ENCODE measurements around the gene ZC3H12D.

ZC3H12D gene

DNA sequence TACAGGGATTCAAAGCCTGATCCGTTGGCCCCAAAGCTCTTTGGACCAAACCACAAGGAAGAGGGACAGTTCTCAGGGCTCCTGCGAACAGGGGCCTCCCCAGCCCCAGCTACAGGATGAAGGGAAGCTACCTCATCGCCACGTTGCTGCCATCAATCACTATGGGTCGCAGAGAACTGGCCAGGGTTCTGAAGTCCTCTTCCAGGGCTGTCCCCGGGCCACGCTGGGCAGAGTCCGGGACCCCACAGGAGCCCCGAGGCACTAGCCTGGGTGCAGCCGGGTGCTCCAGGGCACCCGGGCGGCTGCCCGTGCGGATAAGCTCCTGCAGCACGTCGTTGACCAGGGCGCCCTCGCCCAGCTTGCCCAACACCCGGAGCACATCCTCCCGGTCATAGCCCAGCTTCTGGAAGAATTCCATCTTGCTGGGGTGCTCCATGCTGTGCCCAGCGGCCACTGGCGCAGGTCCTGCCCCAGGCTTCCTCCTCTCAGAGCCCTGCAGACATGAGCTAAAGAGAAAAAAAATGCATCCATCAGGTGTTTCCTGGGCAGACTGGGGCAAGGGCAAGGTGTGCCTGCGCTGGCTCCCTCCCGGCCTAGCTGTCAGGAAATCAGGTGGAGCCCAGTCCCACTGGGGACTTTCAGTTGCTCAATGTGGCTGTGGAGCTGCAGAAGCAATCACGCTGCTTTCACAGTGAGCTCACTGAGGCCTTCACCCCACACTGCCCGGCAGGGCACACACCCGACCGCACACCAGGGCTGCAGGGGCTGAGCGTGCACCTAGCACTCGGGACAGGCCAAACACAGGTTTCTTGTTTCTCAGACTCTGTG, 10.5 kb downstream of the ZC3H12D start:
- TF ChIP-seq, protein P1, sequence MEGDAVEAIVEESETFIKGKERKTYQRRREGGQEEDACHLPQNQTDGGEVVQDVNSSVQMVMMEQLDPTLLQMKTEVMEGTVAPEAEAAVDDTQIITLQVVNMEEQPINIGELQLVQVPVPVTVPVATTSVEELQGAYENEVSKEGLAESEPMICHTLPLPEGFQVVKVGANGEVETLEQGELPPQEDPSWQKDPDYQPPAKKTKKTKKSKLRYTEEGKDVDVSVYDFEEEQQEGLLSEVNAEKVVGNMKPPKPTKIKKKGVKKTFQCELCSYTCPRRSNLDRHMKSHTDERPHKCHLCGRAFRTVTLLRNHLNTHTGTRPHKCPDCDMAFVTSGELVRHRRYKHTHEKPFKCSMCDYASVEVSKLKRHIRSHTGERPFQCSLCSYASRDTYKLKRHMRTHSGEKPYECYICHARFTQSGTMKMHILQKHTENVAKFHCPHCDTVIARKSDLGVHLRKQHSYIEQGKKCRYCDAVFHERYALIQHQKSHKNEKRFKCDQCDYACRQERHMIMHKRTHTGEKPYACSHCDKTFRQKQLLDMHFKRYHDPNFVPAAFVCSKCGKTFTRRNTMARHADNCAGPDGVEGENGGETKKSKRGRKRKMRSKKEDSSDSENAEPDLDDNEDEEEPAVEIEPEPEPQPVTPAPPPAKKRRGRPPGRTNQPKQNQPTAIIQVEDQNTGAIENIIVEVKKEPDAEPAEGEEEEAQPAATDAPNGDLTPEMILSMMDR (conservative IDR thresholded peaks at IDR 0.05; ENCODE audit: low read depth, low read length) = no peak
- no peak overlapping the region for H3K4me3 ChIP-seq (ENCODE audit: low read depth, low read length)
- DNase-seq (ENCODE audit: low read depth) = no peak

DNA sequence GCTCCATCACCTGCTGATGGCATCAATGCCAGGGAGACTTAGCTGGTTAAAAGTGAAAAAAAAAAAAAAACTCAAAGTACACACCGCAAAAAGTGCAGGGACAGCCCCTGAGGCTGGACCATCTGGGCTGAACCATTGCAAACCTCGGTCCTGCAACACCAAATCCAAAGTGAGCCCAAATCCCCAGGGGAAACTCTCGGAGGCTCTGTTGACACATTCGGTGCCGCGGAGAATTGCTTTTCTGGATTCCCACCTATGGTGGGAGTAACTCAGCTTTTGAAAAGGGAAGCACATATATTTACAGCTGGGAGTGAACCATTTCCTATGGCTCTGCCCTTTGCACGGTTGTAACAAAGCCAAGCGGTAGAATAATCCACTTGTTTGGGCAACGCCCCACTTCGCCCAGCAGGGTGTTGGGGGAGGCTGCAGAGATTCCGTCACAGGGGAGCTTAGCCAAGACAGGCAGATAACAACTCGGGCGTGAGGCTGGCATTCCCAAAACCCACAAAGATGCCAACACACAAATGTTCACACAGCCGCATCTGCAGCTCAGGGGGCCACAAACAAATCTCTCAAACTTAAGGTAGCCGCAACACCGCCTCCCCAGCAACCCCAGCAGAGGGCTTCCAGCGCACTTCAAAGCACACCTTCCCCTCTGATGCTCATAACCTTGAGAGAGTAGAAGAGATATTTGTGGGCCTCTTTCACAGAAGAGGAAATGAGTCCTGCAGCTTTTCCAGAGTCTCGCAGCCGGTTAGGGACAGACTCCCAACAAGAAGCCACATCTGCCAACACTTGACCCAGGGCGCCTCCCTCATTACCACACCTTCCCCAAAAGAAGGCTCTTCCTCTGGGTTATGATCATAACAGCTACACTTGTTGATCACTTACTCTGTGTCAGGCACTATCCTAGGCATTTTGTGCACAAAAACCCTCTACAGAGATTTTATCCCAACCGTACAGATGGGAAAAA, 11.4 kb downstream of the ZC3H12D start:
- no peak overlapping the region for H3K4me3 ChIP-seq (ENCODE audit: low read depth, low read length)
- TF ChIP-seq, protein P1 (conservative IDR thresholded peaks at IDR 0.05; ENCODE audit: low read depth, low read length) = no peak
- peak; percentile 44 for DNase-seq (ENCODE audit: low read depth)

DNA sequence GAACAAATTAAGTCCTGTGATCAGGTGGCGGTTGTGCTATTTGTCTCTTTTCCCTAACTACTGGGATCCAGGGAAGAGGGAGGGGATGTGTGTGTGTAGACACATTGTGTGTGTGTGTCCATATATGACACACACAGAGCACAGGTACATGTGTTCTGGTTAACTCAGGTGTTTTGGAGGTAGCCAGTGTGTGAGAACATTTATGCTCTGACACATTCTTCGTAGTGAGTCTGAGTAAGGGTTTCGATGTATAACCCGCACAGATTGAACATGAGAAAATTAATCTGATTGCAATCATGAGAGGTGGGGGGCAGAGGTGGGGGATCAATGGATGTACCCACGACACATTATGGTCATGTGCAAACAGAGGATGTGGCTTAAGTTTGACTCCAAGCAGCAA, 12.6 kb downstream of the ZC3H12D start:
- DNase-seq (ENCODE audit: low read depth) = no peak
- TF ChIP-seq, protein P1 (conservative IDR thresholded peaks at IDR 0.05; ENCODE audit: low read depth, low read length) = no peak
- H3K4me3 ChIP-seq (ENCODE audit: low read depth, low read length) = no peak overlapping the region

DNA sequence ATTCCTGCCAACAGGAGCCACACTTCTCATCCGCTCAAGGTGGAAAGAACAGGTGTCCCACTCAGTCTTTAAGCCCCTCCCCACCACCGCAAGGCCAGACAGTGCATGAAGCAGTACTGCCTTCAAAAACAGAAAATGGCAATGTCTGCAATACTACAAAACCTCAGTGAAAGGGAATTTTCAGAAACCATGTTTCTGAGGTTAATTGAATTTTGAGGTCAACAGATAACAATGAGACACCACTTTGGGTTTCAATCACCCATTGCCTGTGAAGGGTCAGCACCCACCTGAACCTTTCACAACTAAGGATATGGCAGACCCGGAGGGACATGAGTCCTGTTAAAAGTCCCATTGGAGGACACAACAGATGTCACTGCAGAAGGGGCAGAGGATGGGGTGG, 13.0 kb downstream of the ZC3H12D start:
- no peak for DNase-seq (ENCODE audit: low read depth)
- no peak overlapping the region for H3K4me3 ChIP-seq (ENCODE audit: low read depth, low read length)
- TF ChIP-seq, protein P1 (conservative IDR thresholded peaks at IDR 0.05; ENCODE audit: low read depth, low read length) = no peak

DNA sequence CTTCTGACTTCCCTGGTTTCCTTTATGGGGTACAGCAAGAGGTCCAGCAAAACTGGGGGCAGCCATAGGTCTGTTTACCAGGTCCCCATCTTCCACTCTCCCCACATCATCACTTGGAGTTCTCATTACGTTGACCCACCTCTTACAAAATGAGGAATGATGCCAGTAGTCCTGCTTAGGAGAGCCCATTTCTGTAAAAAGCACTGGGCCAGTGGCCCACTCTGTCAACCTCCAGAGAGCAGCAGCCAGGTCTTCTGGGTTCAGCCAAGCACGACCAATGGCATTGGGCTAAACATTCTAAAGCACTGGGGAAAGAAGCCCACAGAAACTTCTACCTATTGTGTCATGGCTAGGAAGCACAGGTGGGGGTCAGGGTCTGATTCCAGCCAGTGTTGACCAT, 13.9 kb downstream of the ZC3H12D start:
- no peak for DNase-seq (ENCODE audit: low read depth)
- no peak overlapping the region for H3K4me3 ChIP-seq (ENCODE audit: low read depth, low read length)

DNA sequence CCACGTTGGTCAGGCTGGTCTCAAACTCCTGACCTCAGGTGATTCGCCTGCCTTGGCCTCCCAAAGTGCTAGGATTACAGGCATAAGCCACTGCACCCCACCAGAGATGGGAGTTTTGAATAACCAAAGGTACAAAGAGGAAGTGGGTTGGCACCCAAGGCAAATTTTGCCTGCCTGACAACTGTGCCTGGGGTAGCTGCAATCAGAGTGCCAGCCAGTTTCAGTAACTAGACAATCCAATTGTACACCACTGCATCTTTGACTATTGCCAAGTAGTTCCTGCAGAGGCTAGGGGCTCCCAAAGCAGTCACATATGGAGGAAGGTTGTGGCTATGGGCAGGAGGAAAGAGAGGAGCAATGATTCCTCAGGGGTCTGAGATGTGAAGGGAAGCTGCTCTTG, 16.6 kb downstream of the ZC3H12D start:
- TF ChIP-seq, protein P1 (conservative IDR thresholded peaks at IDR 0.05; ENCODE audit: low read depth, low read length) = no peak
- no peak overlapping the region for H3K4me3 ChIP-seq (ENCODE audit: low read depth, low read length)
- DNase-seq (ENCODE audit: low read depth) = no peak

More for the DNA sequence above, 13.9 kb downstream of the ZC3H12D start:
- TF ChIP-seq, protein P1 (conservative IDR thresholded peaks at IDR 0.05; ENCODE audit: low read depth, low read length) = no peak
